NCI-H1417 treated with DMSO at 0.1 percent for 48 hours (cell line): ENCODE measurements around the gene GLIS2.

Experiments used
- DNase-seq: peaks from one replicate; lab custom pipeline; 2025; lab: John Stamatoyannopoulos, UW

The GLIS2 gene

DNA sequence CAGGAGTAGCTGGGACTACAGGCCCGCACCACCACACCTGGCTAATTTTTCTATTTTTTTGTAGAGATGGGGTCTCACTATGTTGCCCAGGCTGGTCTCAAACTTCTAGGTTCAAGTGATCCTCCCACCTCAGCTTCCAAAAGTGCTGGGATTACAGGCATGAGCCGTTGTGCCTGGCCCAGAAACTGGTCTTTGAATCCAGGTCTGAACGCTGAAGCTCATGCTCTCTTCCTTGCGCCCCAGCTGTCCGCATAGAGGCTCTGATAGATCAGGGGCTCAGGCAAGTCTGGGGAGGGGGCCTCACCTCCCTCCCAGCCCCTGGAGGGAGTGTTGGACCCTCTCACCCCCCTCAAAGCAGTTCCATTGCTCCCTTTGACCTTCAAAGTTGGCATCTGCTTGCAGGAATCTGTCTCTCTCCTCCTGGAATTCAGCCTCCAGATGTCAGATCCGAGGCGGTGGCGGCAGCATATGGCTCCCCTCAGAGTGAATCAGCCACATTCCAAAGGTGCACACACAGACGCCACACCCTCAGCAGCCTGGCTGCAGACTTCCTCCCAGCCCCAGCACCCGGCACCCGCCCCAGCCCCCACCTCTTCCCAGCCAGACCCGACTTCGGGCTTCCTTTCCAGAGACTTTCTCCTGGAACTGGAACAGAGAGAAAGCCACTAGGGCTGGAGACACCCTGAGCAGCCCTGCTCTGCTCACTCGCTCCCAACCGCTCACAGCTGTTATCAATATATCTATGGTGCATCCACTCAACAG lies 16.9 kb upstream of the GLIS2 start:
- no peak for DNase-seq

DNA sequence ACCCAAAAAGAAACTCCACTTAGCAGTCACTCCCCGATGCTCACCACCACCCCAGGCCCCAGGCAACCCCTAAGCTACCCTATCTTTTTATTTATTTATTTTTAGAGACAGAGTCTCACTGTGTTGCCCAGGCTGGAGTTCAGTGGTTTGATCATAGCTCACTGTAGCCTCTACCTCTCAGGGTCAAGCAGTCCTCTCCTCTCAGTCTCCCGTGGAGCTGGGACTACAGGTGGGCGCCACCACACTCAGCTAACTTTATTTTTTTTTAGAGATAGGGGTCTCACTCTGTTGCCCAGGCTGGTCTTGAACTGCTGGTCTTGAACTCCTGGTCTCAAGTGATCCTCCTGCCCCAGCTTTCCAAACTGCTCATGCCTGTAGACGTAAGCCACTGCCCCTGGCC lies 14.7 kb upstream of the GLIS2 start:
- DNase-seq = no peak

DNA sequence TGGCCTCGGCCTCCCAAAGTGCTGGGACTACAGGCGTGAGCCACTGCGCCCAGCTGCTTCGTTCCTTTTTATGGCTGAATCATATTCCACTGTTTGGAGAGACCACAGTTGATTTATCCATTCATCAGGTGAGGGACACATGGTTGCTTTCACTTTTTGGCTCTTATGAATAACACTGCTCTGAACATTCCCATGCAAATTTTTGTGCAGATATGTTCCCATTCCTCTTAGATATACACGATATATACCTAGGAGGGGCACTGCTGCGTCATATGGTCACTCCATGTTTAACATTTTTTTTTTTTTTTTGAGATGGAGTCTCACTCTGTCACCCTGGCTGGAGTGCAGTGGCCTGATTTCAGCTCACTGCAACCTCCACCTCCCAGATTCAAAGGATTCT lies 13.9 kb upstream of the GLIS2 start:
- no peak for DNase-seq

DNA sequence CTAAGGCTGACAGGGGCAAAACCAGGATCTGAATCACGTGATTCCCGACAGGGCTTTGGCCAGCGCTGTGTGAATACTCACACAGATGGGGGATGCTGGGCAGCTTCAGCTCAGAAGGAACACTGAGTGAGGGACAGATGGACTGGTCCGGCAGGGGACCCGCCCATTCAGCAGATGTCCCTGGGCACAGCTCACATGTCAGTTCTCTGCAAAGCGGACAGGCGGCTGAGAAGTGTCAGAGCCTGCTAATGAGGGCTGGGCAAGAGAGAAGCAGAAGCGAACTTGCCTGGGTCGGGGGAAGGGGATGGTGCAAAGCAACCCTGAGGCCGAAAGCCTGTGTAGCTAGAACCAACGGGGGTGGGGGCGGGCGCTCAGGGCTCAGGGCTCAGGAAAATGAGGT lies 11.9 kb upstream of the GLIS2 start:
- no peak for DNase-seq

DNA sequence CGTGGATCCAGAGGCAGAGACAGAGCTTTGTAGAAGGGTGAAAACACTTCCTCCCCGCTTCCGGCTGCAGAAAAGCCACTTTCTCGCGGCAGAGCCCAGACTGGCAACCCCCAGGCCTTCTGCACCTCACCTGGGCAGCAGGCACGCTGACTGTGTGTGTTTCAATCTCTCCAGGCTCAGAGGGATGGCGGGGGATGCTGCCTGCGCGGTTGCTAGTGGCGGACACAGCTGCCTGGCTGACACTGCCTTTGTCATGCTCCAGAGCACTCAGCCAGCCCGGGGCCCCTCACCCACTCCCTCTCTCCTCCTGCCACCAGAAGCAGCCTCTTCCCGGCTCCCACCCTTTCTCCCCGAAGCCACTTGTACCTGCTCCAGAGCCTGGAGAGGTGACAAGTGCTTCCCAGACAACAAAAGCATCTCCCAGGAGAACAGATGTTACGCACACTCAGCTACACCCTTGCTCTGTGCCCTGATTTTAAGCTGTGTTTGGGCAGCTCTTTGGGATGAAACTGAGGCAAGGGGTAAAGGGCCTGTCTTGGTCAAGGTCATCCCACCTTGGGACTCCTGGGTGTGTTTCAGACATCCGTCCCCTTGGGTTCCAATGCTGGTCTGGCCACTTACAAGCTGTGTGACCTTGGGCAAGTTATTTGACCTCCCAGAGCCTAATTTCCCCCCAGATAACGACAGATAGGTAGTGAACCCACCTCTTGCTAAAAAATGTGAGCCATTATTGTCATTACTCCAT lies 9.2 kb upstream of the GLIS2 start:
- no peak for DNase-seq

DNA sequence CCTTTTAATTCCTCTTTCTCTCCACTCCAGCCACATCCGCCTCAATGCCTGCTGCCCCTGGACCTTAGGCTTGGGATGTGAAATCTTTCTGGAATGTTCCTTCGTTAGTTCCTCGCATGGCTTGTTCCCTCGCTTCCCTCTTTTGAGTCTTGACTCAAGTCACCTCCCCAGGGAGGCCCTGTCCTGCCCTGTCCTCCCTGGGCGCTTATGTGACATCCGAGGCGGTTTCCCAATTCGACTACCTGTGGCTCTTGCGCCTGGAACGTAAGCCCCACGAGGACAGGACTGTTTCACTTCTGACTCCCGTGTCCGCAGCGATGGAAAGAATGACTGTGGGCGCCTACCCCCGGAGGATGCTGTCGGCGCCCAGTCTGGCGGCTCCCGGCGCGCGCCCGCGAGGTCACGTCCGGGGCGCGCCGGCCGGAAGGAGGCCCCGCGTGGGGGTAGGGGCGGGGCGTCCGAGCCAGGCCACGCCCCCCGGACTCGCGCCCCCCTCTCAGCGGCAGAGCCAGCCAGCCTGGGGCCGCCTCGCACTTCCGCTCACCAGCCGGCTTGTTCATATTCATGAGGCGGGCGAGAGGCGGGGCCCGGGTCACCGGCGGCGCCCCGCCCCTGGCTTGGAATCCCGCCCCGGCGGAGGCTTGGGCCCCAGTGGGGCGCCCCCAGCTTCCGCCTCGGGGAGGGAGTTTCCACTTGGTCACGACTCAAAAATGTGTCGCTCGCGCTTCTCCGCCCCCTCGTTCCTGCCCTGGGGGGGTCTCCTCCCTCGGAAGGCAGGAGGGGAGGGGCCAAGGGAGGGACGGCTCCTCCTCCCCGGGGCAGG lies 8.4 kb upstream of the GLIS2 start:
- no peak for DNase-seq

DNA sequence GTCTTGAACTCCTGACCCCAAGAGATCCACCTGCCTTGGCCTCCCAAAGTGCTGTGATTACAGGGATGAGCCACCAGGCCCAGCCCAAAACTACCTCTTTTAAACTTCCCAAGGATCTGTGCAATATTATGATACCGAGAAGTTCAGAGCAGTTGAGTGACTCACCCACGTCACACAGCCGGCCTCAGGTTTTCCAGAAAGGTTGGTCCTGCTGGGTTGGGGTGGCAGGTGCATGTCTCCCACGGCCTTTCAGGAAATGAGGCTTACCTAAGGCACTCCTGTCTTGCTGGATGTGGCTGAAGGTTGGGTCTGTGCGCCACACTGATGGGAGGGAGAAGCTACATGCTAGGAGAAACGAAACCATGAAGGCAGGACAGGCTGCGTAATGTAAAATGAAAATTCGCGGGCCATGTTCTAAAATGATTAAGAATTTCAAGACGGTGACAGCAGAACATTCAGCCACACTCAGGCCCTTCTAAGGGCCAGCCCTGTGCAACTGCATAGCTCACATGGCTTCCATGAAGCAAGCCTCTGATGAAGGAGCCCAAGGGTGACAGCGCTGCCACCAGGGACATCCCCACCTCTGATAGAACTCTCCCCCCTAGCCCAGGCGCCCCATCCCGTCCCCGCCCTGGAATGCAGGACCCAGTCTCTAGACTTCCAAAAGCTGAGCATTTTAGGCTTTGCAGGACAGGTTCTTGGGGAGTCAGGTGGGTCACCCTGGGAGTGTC lies 6.6 kb upstream of the GLIS2 start:
- no peak for DNase-seq

DNA sequence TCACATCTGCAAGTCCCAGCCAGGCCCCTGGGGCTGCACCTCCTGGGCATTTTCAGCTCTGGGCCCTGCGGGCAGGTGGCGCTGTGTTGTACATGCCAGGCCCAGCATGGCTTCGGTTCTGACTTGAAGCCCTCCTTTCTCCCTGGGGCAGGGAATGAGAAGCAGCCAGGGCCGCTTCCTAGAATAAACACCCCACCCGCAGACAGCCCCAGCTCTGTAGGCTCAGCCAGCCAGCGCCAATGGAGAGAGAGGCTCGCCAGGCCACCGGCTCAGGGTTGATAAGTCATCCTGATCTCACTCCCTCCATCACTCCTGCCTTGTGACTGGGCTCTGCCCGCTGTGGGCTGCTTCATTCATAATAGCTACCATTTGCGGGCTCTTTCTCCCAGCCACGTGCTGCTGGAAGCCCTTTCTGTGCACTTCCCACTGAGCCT lies 6.0 kb upstream of the GLIS2 start:
- DNase-seq = no peak

DNA sequence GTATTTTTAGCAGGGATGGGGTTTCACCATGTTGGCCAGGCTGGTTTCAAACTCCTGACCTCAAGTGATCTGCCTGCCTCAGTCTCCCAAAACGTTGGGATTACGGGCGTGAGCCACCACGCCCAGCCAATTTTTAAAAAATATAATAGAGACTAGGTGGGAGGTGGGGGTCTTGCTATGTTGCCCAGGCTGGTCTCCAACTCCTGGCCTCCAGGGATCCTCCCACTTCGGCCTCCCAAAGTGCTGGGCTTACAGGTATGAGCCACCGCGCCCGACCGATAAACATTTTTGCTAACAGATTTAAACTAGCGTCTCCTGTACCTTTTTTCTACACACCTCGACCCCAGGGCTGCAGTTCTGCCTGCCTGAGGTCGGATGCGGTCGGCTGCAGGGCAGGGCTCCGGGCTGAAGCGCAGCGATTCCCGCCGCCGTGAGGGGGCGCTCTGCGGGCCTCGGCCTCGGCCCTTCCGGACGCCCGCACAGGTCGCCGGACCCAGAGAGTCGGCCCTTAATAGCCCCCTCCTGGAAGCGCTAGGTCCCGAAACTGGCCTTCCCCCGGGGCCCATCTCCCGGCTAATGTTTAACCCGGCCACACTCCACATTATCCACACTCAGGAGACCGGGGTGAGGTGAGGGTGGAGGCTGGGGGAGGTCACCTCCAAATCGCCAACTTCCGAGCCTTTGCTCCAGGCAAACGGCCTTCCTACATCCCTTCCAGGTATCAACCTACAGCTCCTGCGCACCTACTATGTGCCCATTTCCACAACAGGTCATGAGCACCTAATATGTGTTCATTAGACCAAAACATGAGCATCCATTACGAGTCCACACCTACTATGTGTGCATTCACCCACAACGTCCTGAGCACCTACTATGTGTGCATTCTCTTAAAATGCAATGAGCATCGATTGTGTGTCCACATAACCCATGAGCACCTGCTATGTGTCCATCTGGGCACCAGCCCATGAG lies 2.0 kb upstream of the GLIS2 start:
- no peak for DNase-seq

DNA sequence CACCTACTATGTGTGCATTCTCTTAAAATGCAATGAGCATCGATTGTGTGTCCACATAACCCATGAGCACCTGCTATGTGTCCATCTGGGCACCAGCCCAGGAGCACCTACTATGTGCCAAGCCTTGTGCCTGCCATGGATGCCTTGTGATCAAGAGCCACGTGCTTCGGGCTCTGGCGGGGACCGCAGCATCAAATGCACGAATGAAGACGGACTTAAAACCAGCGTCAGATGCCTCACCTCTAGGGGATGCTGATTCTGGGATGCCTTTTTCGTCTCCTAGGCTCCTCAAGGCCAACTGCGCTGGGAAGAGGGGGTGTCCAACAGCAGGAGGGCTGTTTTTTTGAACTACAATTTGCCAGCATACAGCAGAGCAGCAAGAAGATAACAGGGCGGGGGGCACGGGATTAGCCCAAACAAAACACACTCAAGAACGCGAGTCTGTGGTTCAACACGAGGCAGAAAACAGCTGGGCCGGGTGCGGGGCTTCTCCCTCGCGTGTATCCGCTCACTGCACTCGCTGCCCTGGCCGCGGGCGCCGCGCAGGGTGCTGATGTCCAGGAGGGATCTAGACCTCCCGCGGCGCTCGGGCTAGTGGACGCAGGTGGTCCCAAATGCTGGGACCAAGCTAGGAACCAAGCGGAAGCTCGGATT lies 1.2 kb upstream of the GLIS2 start:
- DNase-seq = no peak

DNA sequence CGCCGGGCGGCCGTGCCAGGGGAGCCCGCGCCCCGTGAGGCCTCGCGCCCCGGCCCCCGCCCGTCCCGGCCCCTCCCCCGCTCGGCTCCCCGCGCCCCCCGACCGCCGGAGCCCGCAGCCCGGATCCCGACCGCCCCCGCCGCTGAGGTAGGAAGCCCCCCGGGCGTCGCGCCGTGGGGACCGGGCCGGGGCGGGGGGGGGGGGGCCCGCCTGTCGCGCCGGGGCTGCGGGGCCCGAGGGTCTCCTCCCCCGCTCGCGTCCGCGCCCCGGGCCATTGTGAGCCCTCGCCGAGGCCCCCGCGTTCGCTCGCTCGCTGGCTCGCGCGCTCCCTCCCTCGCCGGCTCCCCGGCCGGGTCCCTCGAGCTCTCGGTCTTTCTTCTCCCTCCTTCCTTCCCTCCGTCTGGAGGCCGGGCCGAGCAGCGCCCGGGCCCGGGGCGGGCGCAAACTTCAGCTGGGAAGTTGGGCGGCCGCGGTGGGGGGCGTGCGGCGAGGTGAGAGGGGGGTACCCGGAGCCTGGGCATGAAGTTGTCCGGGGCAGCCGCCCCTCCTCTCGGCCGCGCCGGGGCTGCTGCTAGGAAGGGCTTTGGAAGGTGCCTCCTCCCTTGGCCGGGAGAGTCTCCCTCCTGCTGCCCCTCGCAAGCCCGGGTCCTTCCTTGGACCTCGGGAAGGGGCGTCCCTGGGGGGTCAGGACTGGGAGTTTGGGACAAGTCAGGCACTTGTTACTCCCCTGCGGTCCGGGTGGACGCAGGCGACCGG lies 419 bp downstream of the GLIS2 start:
- no peak for DNase-seq

DNA sequence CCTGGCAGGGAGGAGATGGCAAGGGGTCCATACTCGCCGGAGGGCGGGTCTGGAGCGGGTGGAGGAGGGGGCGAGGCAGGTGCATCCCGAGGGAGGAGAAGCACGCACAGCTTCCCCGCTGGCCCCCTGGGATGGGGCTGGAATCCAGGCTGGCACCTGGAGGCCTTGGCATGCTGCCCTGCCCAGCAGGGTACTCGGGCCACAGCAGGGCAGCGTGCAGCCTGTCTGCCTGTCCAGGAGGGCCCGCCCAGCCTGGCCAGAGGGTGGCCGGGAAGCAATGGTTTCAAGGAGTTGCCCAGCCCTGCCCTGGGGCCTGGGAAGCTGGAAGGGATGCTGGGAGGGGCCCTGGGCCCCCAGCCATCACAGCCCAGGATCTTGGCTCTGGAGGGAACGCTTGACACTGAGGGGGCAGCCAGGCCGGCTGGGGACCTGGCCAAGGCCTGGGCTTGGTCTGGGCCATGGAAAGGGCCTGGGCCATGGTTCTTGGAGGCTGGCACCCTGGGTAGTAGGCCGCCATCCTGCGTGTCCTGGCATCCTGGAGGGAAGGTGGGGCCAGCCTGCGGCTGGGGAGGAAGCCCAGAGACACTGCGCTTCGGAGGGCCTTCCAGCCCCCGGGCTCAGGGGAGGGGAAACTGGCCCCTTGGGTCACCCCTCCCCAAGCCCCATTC lies 1.1 kb downstream of the GLIS2 start:
- DNase-seq = no peak

DNA sequence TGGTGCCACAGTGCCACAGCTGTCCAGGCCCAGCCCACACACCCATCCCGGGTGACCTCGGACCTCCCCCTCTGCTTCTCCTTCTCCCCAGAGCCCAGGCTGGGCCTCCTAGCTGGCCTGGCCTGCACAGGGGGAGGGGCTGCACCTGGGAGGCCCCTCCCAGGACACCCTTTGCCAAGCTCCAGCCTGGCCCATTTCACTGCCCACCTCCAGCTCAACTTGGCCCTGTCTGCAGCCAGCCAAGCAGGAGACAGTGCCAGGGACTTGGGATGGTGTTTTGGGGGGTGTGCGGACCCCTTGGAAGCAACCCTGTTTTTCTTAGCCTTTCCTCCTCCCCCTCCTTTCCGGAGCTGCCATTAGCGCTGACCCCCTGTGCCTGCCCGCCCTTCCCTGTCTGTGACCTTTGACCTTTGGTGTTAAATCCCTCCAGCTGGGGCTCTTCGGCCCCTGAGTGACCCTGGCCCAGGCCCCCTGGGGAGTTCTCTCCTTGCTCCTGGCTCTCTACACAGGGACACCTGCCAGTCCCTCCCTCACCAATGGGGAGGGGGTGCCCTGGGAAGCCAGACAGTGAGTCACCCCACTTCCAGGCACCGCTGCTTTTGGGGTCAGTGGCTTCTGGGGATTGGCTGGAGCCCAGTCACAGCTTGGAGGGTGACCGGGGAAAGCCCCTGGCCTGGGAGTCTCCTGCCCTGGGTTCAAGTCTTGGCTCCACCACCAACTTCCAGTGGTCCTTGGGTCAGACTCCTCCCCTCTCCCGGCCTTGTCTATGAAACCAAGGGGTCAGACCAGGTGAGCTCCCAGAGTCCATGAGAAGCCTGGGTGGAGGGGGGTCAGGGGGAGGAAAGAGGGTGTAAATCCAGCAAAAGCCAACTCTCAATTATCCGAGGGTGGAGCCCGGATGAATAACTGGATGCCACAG lies 1.9 kb downstream of the GLIS2 start:
- no peak for DNase-seq

DNA sequence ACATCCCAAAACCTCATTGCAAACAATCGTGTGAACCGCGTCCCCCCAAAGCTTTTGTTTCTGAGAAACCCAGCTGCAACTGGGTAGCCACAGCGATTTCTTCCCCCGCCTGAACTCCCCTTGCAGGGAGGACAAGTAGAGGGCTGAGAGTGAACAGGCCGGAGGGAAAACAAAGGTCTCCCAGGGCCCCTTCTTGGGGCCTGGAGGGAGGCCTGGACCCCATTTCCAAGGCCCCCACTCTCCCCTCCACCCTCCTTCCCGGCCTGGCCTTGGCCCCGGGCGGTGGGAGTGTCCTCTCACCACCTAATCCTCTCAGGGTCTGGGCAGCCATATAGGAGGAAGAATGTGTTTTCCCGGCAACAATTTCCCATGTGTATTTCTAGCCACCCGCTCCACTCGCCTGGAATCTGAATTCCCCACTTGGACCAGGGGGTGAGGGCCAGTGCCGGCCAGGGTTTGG lies 2.6 kb downstream of the GLIS2 start:
- no peak for DNase-seq

DNA sequence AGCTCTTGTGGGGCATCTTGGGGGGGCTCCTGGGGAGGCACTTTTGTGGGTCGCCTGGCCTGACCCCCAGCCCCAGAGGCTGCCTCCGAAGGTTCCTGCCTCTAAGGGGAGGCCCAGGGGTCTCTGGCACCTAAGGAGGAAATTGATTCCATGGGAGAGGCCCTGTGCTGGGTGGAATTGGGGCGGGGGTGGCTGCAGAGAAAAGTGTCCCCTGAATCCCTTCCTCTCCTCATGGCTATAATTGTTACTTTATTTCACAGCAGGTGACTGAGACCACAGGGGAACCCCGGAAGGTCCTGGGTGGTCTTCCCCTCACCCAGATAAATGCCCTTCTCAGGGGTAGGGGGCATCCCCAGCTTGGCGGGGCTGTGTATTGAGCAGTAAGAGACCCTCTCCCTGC lies 3.1 kb downstream of the GLIS2 start:
- no peak for DNase-seq

DNA sequence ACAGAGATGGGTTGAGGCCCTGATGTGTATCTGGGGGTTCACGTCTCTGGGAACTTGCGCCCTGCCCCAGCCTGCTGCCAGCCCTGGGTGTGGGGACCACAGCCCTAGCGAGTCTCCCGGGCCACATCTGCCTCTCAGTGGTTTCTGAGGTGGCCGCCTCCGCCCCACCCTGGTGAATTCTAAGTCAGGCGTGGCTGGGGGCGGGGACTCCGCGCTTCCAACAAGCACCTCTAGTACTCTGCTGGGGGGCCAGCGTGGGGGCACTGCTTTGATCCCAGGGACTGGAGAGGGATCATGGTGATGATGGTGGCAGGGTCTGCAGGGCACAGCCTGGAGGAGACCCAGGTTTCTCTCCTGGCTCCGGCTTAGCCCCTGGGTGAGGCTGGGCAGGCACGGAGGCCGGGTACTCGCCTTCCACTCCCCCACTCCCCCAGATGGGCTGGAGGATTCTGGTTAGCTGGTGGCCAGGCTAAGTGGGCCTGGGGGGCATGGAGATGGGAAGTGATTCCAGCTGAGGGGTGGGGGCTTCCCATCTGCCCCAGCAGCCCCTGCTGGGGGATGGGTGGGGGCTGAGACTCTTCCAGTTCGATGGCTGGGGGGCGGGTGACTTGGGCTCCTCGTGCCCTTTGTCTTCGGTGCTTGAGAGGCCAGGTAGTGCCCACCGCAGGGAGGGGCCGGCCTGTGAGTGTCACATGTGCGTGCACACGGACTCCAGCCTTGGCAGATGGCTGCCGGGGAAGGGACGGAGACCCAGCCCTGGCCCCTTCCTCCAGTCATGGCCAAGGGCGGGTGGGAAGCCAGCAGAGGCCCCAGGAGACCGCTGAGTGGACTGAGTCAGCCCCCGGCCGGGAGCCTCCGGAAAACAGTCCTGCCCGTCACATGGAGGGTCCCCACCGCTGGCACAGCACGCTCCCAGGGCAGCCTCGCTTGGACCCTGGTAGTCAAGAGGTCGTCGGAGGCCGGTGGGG lies 3.9 kb downstream of the GLIS2 start:
- DNase-seq = no peak
